Hypothalamus (tissue), 51 donors: Measurements from ENCODE around the gene SLC9A2.
A peak's percentile ranks its signal among the peaks of the same experiment; 100 is the strongest.

ENCODE experiments used
- DNase-seq, 51 donors: peaks; one replicate each; lab custom pipeline; 2025; lab: John Stamatoyannopoulos, UW

Gene SLC9A2

GRCh38 chr2:102718387-102719316, 99.3 kb downstream of the SLC9A2 start:
- no peak for DNase-seq

GRCh38 chr2:102724016-102724490, 104.7 kb downstream of the SLC9A2 start:
- DNase-seq: no peak

GRCh38 chr2:102724553-102724952, 105.2 kb downstream of the SLC9A2 start:
- DNase-seq: peak in 1 of 51 donors; percentile 21

- no peak for DNase-seq
These were observed 107.1 kb downstream of the SLC9A2 start for GRCh38 chr2:102726128-102727087.

- peak in 4 of 51 donors; percentile 2 to 17 (median 8) for DNase-seq
These were observed 116.2 kb downstream of the SLC9A2 start for GRCh38 chr2:102735416-102736109.

- DNase-seq: peak in 7 of 51 donors; percentile 9 to 47 (median 37)
These were observed 116.7 kb downstream of the SLC9A2 start for GRCh38 chr2:102736110-102736409.

- peak in 49 of 51 donors; percentile 7 to 83 (median 57) for DNase-seq
These were observed 117.4 kb downstream of the SLC9A2 start for GRCh38 chr2:102736410-102737409.

GRCh38 chr2:102737431-102737830, 118.1 kb downstream of the SLC9A2 start:
- DNase-seq: no peak

GRCh38 chr2:102743259-102743658, 123.9 kb downstream of the SLC9A2 start:
- DNase-seq: no peak

GRCh38 chr2:102748107-102748506, 128.8 kb downstream of the SLC9A2 start:
- no peak for DNase-seq

- no peak for DNase-seq
These were observed 130.6 kb downstream of the SLC9A2 start for GRCh38 chr2:102749938-102750337.

- peak in 6 of 51 donors; percentile 0 to 14 (median 5) for DNase-seq
These were observed 134.3 kb downstream of the SLC9A2 start for GRCh38 chr2:102753563-102754159.

GRCh38 chr2:102754456-102755145, 135.2 kb downstream of the SLC9A2 start:
- no peak for DNase-seq

GRCh38 chr2:102755284-102755683, 135.9 kb downstream of the SLC9A2 start:
- DNase-seq: no peak

- no peak for DNase-seq
These were observed 139.1 kb downstream of the SLC9A2 start for GRCh38 chr2:102758439-102758838.
